Endothelial cell (in vitro differentiated cells): ENCODE measurements around the gene HOXD4. TPM values are rescaled to one million over a fixed set of nuclear protein-coding genes. Genes with fewer than 3 reads are reported as not detected.

Experiments used
- DNase-seq: peaks from one replicate; pipeline ENCODE4 v3.0.0; 2021; ENCODE audit warnings: low spot score
- H3K27ac Mint-ChIP-seq: one replicate; pipeline ENCODE4 v1.8.0; 2021; ENCODE audit warnings: mixed read lengths, inconsistent platforms; ENCODE audit not compliant: unreplicated experiment
- H3K27me3 Mint-ChIP-seq: one replicate; pipeline ENCODE4 v1.8.0; 2021; ENCODE audit warnings: mild to moderate bottlenecking, moderate library complexity, mixed read lengths, inconsistent platforms; ENCODE audit not compliant: unreplicated experiment
- H3K36me3 Mint-ChIP-seq: one replicate; pipeline ENCODE4 v1.8.0; 2021; ENCODE audit warnings: mild to moderate bottlenecking, low read depth, mixed read lengths, inconsistent platforms; ENCODE audit not compliant: unreplicated experiment
- H3K4me1 Mint-ChIP-seq: one replicate; pipeline ENCODE4 v1.8.0; 2021; ENCODE audit warnings: mild to moderate bottlenecking, mixed read lengths, inconsistent platforms; ENCODE audit not compliant: unreplicated experiment
- H3K4me3 Mint-ChIP-seq: one replicate; pipeline ENCODE4 v1.8.0; 2021; ENCODE audit warnings: mild to moderate bottlenecking, mixed read lengths, inconsistent platforms; ENCODE audit not compliant: unreplicated experiment
- H3K9me3 Mint-ChIP-seq: one replicate; pipeline ENCODE4 v1.8.0; 2021; ENCODE audit warnings: mixed read lengths, inconsistent platforms; ENCODE audit not compliant: unreplicated experiment
- CTCF ChIP-seq: fragments of 200-600 bp; sonication (generic); IDR thresholded peaks from one replicate; pipeline ENCODE4 v1.5.0; 2021; ENCODE audit warnings: antibody characterized with exemption; ENCODE audit not compliant: unreplicated experiment
- microRNA-seq: library from miRNA; unstranded; fragments of <30 nt; microRNA quantifications from one replicate; pipeline ENCODE4, GENCODE V29; 2020; ENCODE audit not compliant: unreplicated experiment
- total RNA-seq: library from RNA; stranded (reverse); fragmentation: NEBNext Ultra II Directional; extraction: Animal tissue kit (Norgen Biotek cat#: 25700); gene quantifications from one replicate; pipeline ENCODE4 v1.2.1, GENCODE V29; 2021; ENCODE audit not compliant: unreplicated experiment

HOXD4 gene
- total RNA-seq, 1 donor from 2014 or later = 3.5 TPM

GRCh38 chr2:176193048-176193447, 41.7 kb downstream of the HOXD4 start:
- H3K4me1 Mint-ChIP-seq = peaks cover 17% of the 10 kb centered on the region
- no peak overlapping the region for H3K27ac Mint-ChIP-seq
- no peak overlapping the region for H3K4me3 Mint-ChIP-seq
- TF ChIP-seq CTCF = no peak
- DNase-seq = no peak
- peaks cover under 1% of the 10 kb centered on the region for H3K36me3 Mint-ChIP-seq
- peaks cover 1% of the 10 kb centered on the region for H3K27me3 Mint-ChIP-seq
- H3K9me3 Mint-ChIP-seq = no peaks in the 10 kb centered on the region

- no peak overlapping the region for H3K4me3 Mint-ChIP-seq
- no peaks in the 10 kb centered on the region for H3K9me3 Mint-ChIP-seq
- H3K27me3 Mint-ChIP-seq = no peaks in the 10 kb centered on the region
Observed at GRCh38 chr2:176199902-176200301, 48.6 kb downstream of the HOXD4 start.

GRCh38 chr2:176200971-176201370, 49.6 kb downstream of the HOXD4 start:
- no peak for DNase-seq
- Mint-ChIP-seq H3K4me3 (no peak overlapping the region), H3K9me3 (no peaks in the 10 kb centered on the region), H3K36me3 (no peaks in the 10 kb centered on the region), H3K27me3 (no peaks in the 10 kb centered on the region), H3K4me1 (no peaks in the 10 kb centered on the region), H3K27ac (no peak overlapping the region)
- no peak for TF ChIP-seq CTCF

More at GRCh38 chr2:176199902-176200301, 48.6 kb downstream of the HOXD4 start:
- no peaks in the 10 kb centered on the region for H3K4me1 Mint-ChIP-seq
- TF ChIP-seq CTCF = no peak
- no peak overlapping the region for H3K27ac Mint-ChIP-seq
- DNase-seq = no peak
- no peaks in the 10 kb centered on the region for H3K36me3 Mint-ChIP-seq

- no peak for TF ChIP-seq CTCF
- Mint-ChIP-seq H3K27me3 (no peaks in the 10 kb centered on the region), H3K27ac (no peak overlapping the region), H3K4me3 (no peak overlapping the region), H3K36me3 (no peaks in the 10 kb centered on the region), H3K4me1 (no peaks in the 10 kb centered on the region), H3K9me3 (no peaks in the 10 kb centered on the region)
- no peak for DNase-seq
Observed at GRCh38 chr2:176202491-176202890, 51.1 kb downstream of the HOXD4 start.

Small RNA genes lying within 50 kb of the gene (microRNA-seq; reads per million reads assigned to microRNA genes)
- 1,260 reads per million, percentile 94 among the genes with 10 or more reads in this experiment for gene MIR10B

Other genes starting within 250 kb of the HOXD4 start
- gene LNPK, start 149.3 kb upstream of the HOXD4 start, total RNA-seq = 12.5 TPM
- not detected for gene EVX2, start 67.6 kb upstream of the HOXD4 start, total RNA-seq
- not detected for gene HOXD13, start 58.8 kb upstream of the HOXD4 start, total RNA-seq
- gene HOXD12, start 51.8 kb upstream of the HOXD4 start, total RNA-seq = not detected
- not detected for gene HOXD11, start 44.3 kb upstream of the HOXD4 start, total RNA-seq
- gene HOXD10, start 34.8 kb upstream of the HOXD4 start, total RNA-seq = not detected
- 0.56 TPM for gene HOXD9, start 28.8 kb upstream of the HOXD4 start, total RNA-seq
- gene HOXD8, start 21.8 kb upstream of the HOXD4 start, total RNA-seq = 9.3 TPM
- 4.1 TPM for gene HOXD3, start 5.8 kb downstream of the HOXD4 start, total RNA-seq
- 3.8 TPM for gene HOXD1, start 37.1 kb downstream of the HOXD4 start, total RNA-seq
- gene MTX2, start 117.9 kb downstream of the HOXD4 start, total RNA-seq = 19.5 TPM